Esophagus squamous epithelium (tissue), 4 donors: Measurements from ENCODE around the gene MBTD1.

Experiments used
- CTCF ChIP-seq, 6 experiments: fragments of 450-650 bp in 4 of 6; fragments of 200-600 bp in 2 of 6; sonication (generic) in 2 of 6; IDR thresholded peaks; one replicate each; pipeline ENCODE4 v1.5.1; 2016 to 2019; ENCODE audit warnings: antibody characterized with exemption in 6 of 6, mild to moderate bottlenecking in 4 of 6, moderate library complexity in 4 of 6
- POLR2A ChIP-seq, 4 donors: fragments of 450-650 bp; IDR thresholded peaks; one replicate each; pipeline ENCODE4 v1.6.1; 2017; ENCODE audit warnings: antibody characterized with exemption in 4 of 4, mild to moderate bottlenecking in 4 of 4, moderate library complexity in 3 of 4

GRCh38 chr17:51147650-51148049 lies 112.2 kb downstream of the MBTD1 start:
- no peak for TF ChIP-seq CTCF (IDR thresholded peaks at IDR 0.05)
- TF ChIP-seq POLR2A (IDR thresholded peaks at IDR 0.05), result no peak
